ENCODE data around the gene PPP3CA. TPM values are rescaled to one million over a fixed set of nuclear protein-coding genes. Genes with fewer than 3 reads are reported as not detected.

The PPP3CA gene
- total RNA-seq, 1 experiment from 2014 or later: 133 TPM

DNA sequence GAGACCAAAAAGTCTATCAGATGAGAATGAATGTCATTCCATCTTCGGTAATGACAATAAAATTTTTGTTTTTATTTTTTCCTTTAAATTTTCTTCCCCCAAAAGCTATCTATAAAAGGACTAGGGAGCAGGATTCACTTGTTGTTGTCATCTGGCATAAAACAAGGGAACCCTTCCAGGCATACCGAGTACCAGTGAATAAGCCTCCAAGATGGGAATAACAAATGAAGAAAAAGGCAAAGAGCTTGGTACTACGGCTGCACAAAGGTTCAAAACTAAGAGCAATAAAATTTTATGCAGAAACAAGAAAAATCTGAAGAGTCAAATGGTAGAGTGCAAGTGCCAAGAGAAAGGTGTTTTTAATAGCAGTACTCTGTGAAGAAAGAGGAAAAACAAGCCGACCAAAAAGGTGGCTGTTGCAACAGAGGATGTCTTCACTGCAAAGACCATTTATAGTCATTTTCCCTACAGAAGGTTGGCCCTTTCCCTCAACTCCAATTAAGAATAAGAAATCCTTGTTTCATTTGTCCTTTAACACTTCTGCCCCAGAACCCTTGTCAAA lies 25.8 kb downstream of the PPP3CA start:
- intact Hi-C loops (cut with micrococcal nuclease): no loop called here
- ChIA-PET POLR2A (no interaction called here), CTCF (no interaction called here)

More for the DNA sequence above, 25.8 kb downstream of the PPP3CA start:
- DNase-seq (ENCODE audit: low read depth, low spot score): no peak
- no peaks in the 10 kb centered on the region for H3K4me1 ChIP-seq (ENCODE audit: control insufficient read depth in 1 of 2, insufficient read depth in 2 of 2, low read length in 2 of 2)
- H3K9ac ChIP-seq (ENCODE audit: low read length): no peak overlapping the region
- no peaks in the 10 kb centered on the region for H3K9me2 ChIP-seq (ENCODE audit: insufficient read depth)
- no peak overlapping the region for H3K27ac ChIP-seq (ENCODE audit: low read depth, low read length)
- peaks cover 95% of the 10 kb centered on the region for H3K79me2 ChIP-seq (ENCODE audit: insufficient read depth, low read length)
- RAD21 ChIA-PET (ENCODE audit: low non-redundant PET in 1 of 2, low total read pairs in 2 of 2, uncharacterized antibody in 2 of 2, unreplicated experiment in 2 of 2): no interaction called here
- H3K27me3 ChIP-seq (ENCODE audit: insufficient read depth, low read length): no peaks in the 10 kb centered on the region
- H3K4me3 ChIP-seq (replicated peaks in 1 of 2; ENCODE audit: low read depth in 1 of 2, low read length in 2 of 2): no peak overlapping the region
- no peaks in the 10 kb centered on the region for H4K20me1 ChIP-seq (ENCODE audit: insufficient read depth)
- ATAC-seq: no peak
- no peak overlapping the region for H3K4me2 ChIP-seq (ENCODE audit: low read length)
- no peaks in the 10 kb centered on the region for H3K36me3 ChIP-seq (ENCODE audit: control insufficient read depth in 1 of 2, insufficient read depth in 2 of 2, low read length in 2 of 2)
- no TSS peak for BruUV-seq (replicated peaks)
- no peaks in the 10 kb centered on the region for H3K9me3 ChIP-seq (ENCODE audit: control insufficient read depth in 1 of 2, insufficient read depth in 1 of 2, low read depth in 1 of 2, low read length in 2 of 2)
- no peak overlapping the region for H2AFZ ChIP-seq (ENCODE audit: low read depth, low read length, poor library complexity, severe bottlenecking)
- no peak for TF ChIP-seq POLR2AphosphoS5 (IDR thresholded peaks at IDR 0.05; ENCODE audit: low read depth, low read length)
- no peak for TF ChIP-seq ZNF274 (IDR thresholded peaks at IDR 0.05; ENCODE audit: low read depth, low read length)
- no peak for TF ChIP-seq SIN3A (IDR thresholded peaks at IDR 0.05; ENCODE audit: low read depth)
- TF ChIP-seq, protein P1, sequence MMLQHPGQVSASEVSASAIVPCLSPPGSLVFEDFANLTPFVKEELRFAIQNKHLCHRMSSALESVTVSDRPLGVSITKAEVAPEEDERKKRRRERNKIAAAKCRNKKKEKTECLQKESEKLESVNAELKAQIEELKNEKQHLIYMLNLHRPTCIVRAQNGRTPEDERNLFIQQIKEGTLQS (IDR thresholded peaks at IDR 0.05): no peak
- no peak for TF ChIP-seq EGR1 (IDR thresholded peaks at IDR 0.05; ENCODE audit: low read depth)
- no peak for TF ChIP-seq POLR2A (IDR thresholded peaks at IDR 0.05; ENCODE audit: borderline replicate concordance, extremely low read depth, insufficient read depth, insufficient read length)
- no peak for TF ChIP-seq EZH2phosphoT487 (IDR thresholded peaks at IDR 0.05; ENCODE audit: borderline replicate concordance)
- no peak for TF ChIP-seq SRF (IDR thresholded peaks at IDR 0.05; ENCODE audit: low read depth)
- TF ChIP-seq, protein P2, sequence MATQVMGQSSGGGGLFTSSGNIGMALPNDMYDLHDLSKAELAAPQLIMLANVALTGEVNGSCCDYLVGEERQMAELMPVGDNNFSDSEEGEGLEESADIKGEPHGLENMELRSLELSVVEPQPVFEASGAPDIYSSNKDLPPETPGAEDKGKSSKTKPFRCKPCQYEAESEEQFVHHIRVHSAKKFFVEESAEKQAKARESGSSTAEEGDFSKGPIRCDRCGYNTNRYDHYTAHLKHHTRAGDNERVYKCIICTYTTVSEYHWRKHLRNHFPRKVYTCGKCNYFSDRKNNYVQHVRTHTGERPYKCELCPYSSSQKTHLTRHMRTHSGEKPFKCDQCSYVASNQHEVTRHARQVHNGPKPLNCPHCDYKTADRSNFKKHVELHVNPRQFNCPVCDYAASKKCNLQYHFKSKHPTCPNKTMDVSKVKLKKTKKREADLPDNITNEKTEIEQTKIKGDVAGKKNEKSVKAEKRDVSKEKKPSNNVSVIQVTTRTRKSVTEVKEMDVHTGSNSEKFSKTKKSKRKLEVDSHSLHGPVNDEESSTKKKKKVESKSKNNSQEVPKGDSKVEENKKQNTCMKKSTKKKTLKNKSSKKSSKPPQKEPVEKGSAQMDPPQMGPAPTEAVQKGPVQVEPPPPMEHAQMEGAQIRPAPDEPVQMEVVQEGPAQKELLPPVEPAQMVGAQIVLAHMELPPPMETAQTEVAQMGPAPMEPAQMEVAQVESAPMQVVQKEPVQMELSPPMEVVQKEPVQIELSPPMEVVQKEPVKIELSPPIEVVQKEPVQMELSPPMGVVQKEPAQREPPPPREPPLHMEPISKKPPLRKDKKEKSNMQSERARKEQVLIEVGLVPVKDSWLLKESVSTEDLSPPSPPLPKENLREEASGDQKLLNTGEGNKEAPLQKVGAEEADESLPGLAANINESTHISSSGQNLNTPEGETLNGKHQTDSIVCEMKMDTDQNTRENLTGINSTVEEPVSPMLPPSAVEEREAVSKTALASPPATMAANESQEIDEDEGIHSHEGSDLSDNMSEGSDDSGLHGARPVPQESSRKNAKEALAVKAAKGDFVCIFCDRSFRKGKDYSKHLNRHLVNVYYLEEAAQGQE (IDR thresholded peaks at IDR 0.05; ENCODE audit: low read depth): no peak
- no peak for TF ChIP-seq SP1 (IDR thresholded peaks at IDR 0.05; ENCODE audit: low read depth)
- no peak for TF ChIP-seq RAD21 (IDR thresholded peaks at IDR 0.05; ENCODE audit: low read depth)
- TF ChIP-seq JUND (IDR thresholded peaks at IDR 0.05): no peak
- TF ChIP-seq CEBPB (IDR thresholded peaks at IDR 0.05; ENCODE audit: low read depth): no peak
- no peak for TF ChIP-seq EZH2 (IDR thresholded peaks at IDR 0.05)
- TF ChIP-seq, protein P3, sequence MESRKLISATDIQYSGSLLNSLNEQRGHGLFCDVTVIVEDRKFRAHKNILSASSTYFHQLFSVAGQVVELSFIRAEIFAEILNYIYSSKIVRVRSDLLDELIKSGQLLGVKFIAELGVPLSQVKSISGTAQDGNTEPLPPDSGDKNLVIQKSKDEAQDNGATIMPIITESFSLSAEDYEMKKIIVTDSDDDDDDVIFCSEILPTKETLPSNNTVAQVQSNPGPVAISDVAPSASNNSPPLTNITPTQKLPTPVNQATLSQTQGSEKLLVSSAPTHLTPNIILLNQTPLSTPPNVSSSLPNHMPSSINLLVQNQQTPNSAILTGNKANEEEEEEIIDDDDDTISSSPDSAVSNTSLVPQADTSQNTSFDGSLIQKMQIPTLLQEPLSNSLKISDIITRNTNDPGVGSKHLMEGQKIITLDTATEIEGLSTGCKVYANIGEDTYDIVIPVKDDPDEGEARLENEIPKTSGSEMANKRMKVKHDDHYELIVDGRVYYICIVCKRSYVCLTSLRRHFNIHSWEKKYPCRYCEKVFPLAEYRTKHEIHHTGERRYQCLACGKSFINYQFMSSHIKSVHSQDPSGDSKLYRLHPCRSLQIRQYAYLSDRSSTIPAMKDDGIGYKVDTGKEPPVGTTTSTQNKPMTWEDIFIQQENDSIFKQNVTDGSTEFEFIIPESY (IDR thresholded peaks at IDR 0.05; ENCODE audit: extremely low read depth, insufficient replicate concordance, low read length): no peak

All from HCT116 (cell line).